Measurements from ENCODE around the gene AGAP1. TPM values are rescaled to one million over a fixed set of nuclear protein-coding genes. Genes with fewer than 3 reads are reported as not detected.
A peak's percentile ranks its signal among the peaks of the same experiment; 100 is the strongest.

AGAP1 gene
- total and polyA plus RNA-seq, 4 donors = 2.0 to 8.5 (median 5.4) TPM

DNA sequence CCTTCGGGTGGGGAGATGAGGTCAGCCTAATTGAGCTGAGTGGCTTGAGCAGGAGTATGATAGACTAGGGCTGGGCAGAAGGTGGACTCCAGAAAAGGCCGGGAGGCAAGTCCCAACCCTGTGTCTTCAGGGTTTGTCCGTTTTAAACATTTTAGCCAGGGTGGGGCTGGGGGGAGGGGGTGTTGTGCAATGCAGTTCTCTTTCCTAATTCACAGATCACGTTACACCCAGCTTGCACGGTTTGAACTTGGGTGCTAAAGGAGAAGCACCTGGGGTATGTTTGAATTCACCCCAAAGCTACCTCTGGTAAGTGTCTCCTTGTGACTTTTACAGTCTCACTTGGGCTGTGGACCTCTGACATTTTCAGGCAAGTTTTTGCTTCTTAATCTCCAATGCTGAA is 233.3 kb downstream of the AGAP1 start:
- TF ChIP-seq EGR1 (IDR thresholded peaks at IDR 0.05; ENCODE audit: low read depth in 2 of 2) (no peak), HNF4A (conservative IDR thresholded peaks at IDR 0.05) (peak in 1 of 2 donors; percentile 30)
- 52% methylated on average over 5 of the region's 5 CpGs for WGBS
- H3K9ac ChIP-seq (ENCODE audit: low read depth in 1 of 2, low read length in 2 of 2) = no peak overlapping the region
- peaks cover 0 to 4% (median under 1%) of the 10 kb centered on the region in 4 donors for H3K4me1 ChIP-seq (ENCODE audit: control insufficient read depth in 4 of 4, insufficient read depth in 4 of 4, low read length in 3 of 4)
- H3K27ac ChIP-seq (ENCODE audit: low read depth in 1 of 2, low read length in 2 of 2) = no peak overlapping the region
- no peaks in the 10 kb centered on the region for H3K27me3 ChIP-seq (ENCODE audit: control insufficient read depth in 4 of 4, insufficient read depth in 4 of 4, low read length in 3 of 4)
- H3K36me3 ChIP-seq (ENCODE audit: control insufficient read depth in 4 of 4, insufficient read depth in 3 of 4, low read depth in 1 of 4, low read length in 3 of 4) = no peaks in the 10 kb centered on the region
- no peak overlapping the region for H3K4me3 ChIP-seq (ENCODE audit: low read depth in 1 of 3, low read length in 3 of 3)
- no peaks in the 10 kb centered on the region for H3K9me3 ChIP-seq (ENCODE audit: control insufficient read depth in 4 of 4, low read length in 3 of 4)
- no peak for DNase-seq (ENCODE audit: low spot score)

- Histone ChIP-seq H3K27ac (ENCODE audit: low read depth in 1 of 2, low read length in 2 of 2) (no peak overlapping the region), H3K4me3 (ENCODE audit: low read depth in 1 of 3, low read length in 3 of 3) (no peak overlapping the region), H3K36me3 (ENCODE audit: control insufficient read depth in 4 of 4, insufficient read depth in 3 of 4, low read depth in 1 of 4, low read length in 3 of 4) (no peaks in the 10 kb centered on the region), H3K4me1 (ENCODE audit: control insufficient read depth in 4 of 4, insufficient read depth in 4 of 4, low read length in 3 of 4) (peaks cover 0 to 4% (median under 1%) of the 10 kb centered on the region in 4 donors), H3K9ac (ENCODE audit: low read depth in 1 of 2, low read length in 2 of 2) (no peak overlapping the region), H3K9me3 (ENCODE audit: control insufficient read depth in 4 of 4, low read length in 3 of 4) (no peaks in the 10 kb centered on the region), H3K27me3 (ENCODE audit: control insufficient read depth in 4 of 4, insufficient read depth in 4 of 4, low read length in 3 of 4) (no peaks in the 10 kb centered on the region)
- 95% methylated on average over 17 of the region's 17 CpGs for WGBS
- no peak for DNase-seq (ENCODE audit: low spot score)
- no peak for TF ChIP-seq ATF3 (IDR thresholded peaks at IDR 0.05)
- no peak for TF ChIP-seq CTCF (IDR thresholded peaks at IDR 0.05; ENCODE audit: low read depth, low read length, missing input control)
Measured at GRCh38 chr2:235727891-235728799, 234.3 kb downstream of the AGAP1 start.

DNA sequence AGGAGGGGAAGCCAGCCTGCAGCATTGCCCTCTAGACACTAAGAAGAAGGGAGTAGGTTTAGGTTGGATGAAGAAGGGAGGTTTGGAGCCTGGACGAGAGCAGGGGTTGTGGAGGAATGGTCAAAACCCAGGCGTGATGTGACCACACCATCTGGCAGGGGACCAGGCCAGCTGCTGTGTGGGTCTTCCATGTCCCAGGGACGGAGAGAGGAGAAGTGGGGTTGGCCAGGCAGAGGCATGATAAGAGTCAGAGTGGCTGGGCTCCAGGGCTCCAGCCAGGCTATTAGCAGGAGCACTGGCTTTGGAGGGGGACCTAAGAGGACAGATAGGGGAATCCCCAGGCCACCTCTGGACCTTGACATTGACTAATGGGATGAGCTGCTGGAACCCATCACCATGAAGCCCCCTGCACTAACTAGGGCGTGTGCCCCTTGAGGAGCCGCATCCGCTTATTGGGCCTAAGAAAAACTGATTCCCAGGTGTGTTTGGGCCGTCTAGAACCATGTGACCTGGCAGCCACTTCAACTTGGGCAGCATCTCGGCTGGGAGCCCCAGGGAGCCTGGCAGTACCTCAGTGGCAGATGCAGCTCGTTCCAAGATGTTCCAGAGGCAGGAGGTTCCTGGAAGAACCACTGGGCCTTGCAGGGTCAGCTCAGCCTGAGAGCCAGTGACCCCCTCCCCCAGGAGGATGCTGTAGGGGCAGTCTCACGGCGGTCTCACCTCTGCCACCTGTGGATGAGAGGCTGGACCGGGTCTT is 235.1 kb downstream of the AGAP1 start:
- no peak for TF ChIP-seq HNF4G (IDR thresholded peaks at IDR 0.05)
- no peak for TF ChIP-seq ATF3 (IDR thresholded peaks at IDR 0.05)
- no peak for TF ChIP-seq REST (IDR thresholded peaks at IDR 0.05)
- no peak for TF ChIP-seq ZBTB33 (IDR thresholded peaks at IDR 0.05)
- no peak overlapping the region for H3K9ac ChIP-seq (ENCODE audit: low read depth in 1 of 2, low read length in 2 of 2)
- no peaks in the 10 kb centered on the region for H3K9me3 ChIP-seq (ENCODE audit: control insufficient read depth in 4 of 4, low read length in 3 of 4)
- no peak overlapping the region for H3K4me3 ChIP-seq (ENCODE audit: low read depth in 1 of 3, low read length in 3 of 3)
- H3K27ac ChIP-seq (ENCODE audit: low read depth in 1 of 2, low read length in 2 of 2) = no peak overlapping the region
- H3K36me3 ChIP-seq (ENCODE audit: control insufficient read depth in 4 of 4, insufficient read depth in 3 of 4, low read depth in 1 of 4, low read length in 3 of 4) = no peaks in the 10 kb centered on the region
- no peak for DNase-seq (ENCODE audit: low spot score)
- WGBS = 93% methylated on average over 12 of the region's 12 CpGs
- peaks cover 0 to 4% (median under 1%) of the 10 kb centered on the region in 4 donors for H3K4me1 ChIP-seq (ENCODE audit: control insufficient read depth in 4 of 4, insufficient read depth in 4 of 4, low read length in 3 of 4)
- H3K27me3 ChIP-seq (ENCODE audit: control insufficient read depth in 4 of 4, insufficient read depth in 4 of 4, low read length in 3 of 4) = no peaks in the 10 kb centered on the region

Data from liver (tissue), 9 donors.